ENCODE measurements around the gene CAMK2G.

- no peak for TF ChIP-seq CTCF (IDR thresholded peaks at IDR 0.05)
- no peak for TF ChIP-seq POLR2A (IDR thresholded peaks at IDR 0.05)
- TF ChIP-seq EP300 (IDR thresholded peaks at IDR 0.05), result no peak
- TF ChIP-seq POLR2AphosphoS5 (IDR thresholded peaks at IDR 0.05), result no peak
Measured at GRCh38 chr10:73765066-73765465, 109.3 kb downstream of the CAMK2G start.
